GM12891 (cell line): ENCODE data around the gene FAM53A.

Experiments
- POLR2A ChIP-seq: IDR thresholded peaks from 2 replicates; pipeline ENCODE4 v1.6.1; 2011; ENCODE audit warnings: low read depth, low read length, control low read depth
- POLR2AphosphoS5 ChIP-seq: IDR thresholded peaks from 2 replicates; pipeline ENCODE4 v1.6.1; 2011; ENCODE audit warnings: low read depth, low read length, control low read depth
- POU2F2 ChIP-seq: IDR thresholded peaks from 2 replicates; pipeline ENCODE4 v1.6.1; 2011; ENCODE audit warnings: low read depth, mild to moderate bottlenecking, control low read depth, low read length, moderate library complexity
- SPI1 ChIP-seq: IDR thresholded peaks from 2 replicates; pipeline ENCODE4 v1.6.1; 2011; ENCODE audit warnings: low read depth, low read length, control low read depth
- TAF1 ChIP-seq: IDR thresholded peaks from 2 replicates; pipeline ENCODE4 v1.6.1; 2011; ENCODE audit warnings: low read depth, low read length, control low read depth

DNA sequence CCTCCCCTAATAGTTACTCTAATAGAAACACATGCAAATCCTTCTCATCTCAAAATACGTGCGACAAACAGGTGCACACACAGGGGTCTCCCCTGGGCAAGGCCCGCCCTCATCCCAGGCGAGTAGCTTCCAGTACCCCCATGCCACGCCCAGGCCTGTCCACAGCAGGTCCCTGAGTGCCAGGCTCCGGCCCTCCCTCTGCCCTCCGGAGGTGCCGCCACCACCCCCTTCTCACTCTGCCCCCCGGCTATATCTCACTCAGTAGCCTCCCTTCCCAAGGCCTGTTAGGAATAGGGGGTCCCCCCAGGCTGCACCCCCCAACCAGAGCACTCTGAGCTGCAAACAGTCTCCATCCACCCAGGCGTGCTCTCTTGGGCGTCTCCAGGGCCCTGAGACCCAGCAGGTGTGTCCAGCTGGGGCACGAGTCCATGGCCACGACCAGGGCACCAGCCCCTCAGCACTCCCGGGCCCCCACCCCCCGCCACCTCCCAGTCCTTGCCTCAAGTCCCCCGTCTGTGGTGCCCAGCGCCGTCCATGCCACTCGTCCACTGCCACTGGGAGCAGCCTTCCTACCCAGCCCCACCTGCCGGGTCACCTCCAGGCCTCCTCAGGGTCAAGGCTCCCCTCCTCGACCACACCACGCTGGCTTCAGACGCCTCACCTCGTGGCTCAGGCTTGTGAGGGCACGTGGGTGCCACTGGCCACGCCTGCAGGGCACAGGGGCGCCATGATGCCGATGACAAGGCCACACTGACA is 41.7 kb downstream of the FAM53A start:
- no peak for TF ChIP-seq POLR2A
- no peak for TF ChIP-seq POLR2AphosphoS5
- TF ChIP-seq TAF1: no peak
- no peak for TF ChIP-seq POU2F2
- no peak for TF ChIP-seq SPI1
